Stimulated activated CD4-positive, alpha-beta T cell treated with anti-CD3 and anti-CD28 coated beads, Interleukin-15, amount 100 ng/mL, for 24 hours (primary cell): Measurements from ENCODE around the gene DGKI.

Experiments used
- DNase-seq: peaks from one replicate; pipeline ENCODE4 v3.0.0-alpha.2; 2020

The DGKI gene

DNA sequence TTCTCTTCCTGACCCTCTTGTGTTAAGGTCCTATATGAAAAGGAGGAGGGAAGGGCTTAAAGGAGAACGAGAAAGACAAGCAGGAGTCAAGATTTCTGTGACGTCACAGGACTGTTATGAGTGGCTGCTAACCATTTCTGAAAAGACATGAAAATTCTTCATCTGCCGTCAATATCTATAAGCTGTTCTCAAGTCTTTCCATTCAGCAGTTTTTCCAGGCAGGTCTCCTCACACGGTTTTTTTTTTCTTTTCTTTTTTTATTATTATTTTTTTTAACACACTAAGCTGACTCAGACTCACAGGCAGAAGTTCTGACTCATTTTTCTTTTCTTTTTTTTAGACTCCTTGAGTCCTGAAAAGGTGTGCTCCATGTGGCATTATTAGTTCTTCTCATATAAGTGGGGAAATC lies 72.0 kb downstream of the DGKI start:
- peak; percentile 3 for DNase-seq

DNA sequence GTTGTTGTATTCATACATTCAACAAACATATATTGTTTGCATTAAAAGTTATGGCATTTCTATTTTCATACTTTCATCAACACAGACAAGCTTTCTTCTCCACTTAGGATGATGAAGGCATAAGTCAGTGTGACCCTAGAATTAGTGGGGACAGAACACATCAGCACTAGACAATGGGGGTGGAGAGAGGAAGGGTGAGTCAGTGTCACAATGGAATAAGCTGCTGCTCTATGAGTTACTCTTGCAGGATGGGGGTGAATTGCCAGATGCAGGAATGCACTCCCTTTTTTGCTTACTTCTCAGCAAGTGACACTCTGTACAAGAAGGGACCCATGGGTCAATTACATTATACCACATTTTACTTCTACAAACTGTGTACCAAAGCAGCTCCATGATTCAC lies 74.0 kb downstream of the DGKI start:
- DNase-seq = no peak

DNA sequence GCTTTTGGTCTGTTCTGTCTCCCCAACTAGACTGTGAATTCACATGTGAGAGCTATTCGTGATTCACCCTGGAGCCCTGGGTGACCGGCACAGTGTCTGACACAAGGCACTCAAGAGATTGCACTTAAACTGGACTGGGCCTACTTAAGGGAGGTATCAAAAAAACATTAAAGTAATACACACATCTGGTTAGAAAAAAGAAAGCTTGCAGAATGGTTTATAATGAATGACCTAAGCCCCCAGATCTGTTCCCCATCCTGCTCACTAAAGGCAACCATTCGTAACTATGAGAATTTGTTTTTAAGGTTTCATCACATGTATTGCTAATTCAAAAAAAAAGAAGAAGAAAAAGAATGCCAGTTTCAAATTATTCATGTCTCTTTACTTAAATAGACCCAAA lies 74.5 kb downstream of the DGKI start:
- DNase-seq = no peak

DNA sequence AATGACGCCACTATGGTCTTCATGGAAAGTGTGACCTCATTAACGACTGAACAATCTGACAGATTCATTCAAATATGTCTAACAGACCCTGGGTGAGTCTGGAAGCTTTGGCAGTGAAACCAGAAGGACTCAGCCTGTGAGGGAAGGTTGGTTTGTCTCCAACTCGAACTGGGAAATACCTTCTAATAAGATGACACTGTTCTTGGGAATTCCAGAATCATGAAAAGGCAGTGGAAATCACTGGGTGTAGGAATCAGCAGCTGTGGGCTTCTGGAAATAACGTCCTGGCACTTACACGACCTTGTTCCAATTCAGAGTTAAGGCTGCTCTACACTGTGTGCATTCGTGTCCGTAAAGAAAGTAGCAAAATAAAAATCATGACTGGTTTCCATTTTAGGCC lies 75.1 kb downstream of the DGKI start:
- DNase-seq = no peak

DNA sequence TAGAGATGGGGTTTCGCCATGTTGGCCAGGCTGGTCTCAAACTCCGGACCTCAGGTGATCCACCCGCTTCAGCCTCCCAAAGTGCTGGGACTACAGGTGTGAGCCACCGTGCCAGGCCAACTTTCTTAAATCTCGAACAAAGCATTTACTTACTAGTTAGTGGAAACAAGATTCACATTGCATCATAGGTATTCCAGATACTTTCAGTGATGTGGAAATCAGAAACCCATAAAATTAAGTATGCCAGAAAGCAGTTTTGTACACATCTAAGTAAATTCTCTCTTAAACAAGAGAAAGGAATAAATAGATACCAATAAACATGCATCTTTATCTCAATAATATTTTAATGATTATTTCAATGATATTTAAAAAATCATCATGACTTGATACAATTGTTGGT lies 75.5 kb downstream of the DGKI start:
- DNase-seq = no peak

DNA sequence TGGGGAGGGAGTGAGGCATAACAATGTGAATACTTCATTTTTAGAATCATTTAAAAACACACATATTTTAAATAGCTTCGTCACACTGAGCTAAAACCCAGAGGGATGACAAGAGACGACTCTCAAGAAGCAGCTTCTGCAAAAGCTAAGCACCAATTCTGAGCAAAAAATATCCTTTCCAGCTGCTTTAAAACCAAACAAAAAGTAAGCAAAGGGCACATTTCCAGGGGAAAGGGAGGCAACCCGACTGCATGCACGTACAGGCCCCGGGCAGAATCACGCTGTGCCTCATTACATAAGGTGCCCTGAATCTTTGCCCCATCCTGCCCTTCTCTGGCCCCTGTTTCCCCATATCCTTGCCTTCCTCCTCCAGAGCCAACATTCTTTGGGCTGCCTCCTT lies 78.4 kb downstream of the DGKI start:
- no peak for DNase-seq

DNA sequence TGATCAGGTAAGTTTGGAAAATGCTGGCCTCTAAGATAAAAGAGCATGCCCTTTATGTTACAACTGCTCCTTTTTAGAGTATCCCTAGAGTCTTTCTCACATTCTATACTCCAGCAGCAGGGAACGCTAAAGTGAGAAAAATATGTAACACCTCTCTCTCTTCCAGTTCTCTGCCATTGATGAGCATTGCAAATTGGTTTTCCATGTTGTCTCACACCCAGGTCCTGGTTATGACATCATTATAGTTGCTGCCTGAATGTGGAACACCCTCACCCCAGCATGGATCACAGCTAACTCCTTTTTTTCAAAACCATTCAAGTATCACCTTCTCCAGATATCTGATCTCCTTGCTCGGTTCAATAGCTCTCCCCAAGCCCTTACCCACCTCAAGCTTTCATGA lies 84.4 kb downstream of the DGKI start:
- no peak for DNase-seq

DNA sequence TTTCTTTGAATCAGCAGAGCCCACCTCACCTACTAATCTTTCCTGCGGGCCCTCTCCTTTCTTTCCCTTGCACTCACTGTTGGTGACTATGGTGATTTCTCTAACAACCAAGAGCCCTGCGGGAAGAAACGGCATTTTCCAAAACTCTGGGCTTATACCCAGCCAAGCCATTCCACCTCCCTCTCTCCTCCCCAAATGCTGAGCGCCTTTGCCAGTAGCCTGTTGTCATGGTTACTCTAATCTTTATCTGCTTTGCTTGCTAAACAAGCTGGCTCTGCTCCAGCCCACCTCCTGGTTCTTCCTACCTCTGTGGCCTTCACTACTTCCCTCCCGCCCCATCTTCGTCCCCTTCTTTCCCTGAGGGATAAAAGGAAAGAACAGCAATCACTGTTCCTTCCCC lies 86.7 kb downstream of the DGKI start:
- DNase-seq = no peak

DNA sequence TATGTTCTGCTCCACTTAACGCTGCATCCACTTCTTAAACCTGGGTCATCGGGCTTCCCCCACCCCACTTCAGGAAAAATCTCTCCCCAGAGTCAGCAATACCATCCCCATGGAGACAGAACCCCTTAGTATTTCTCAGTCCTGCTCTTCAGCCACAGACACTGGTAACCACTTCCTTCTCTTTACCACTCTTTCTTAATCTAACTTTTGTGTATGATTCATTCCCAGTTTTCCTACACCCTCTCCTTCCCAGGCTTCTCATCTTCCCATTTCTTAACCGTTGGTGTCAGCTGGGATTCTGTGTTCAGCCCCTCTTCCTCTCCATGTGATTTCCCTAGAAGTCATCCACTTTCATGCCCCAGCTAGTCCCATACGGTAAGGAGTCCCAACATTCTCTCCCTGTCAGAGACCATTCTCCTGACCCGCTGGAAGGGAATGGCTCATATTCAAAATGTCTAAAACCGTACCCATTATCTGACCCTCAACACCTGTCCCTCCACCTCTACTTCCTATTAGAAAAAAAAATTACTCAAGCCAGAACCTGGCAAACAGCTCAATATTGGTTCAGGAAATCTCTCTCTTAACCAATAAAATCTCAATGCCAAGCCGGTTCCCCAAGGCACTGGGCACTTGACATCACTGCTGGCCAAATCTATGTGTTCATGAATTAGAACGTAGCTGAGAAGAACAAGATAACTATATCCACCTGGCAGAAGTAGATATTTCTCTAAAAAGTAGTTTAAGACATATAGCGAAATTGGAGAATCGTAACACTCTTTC lies 89.4 kb downstream of the DGKI start:
- no peak for DNase-seq

DNA sequence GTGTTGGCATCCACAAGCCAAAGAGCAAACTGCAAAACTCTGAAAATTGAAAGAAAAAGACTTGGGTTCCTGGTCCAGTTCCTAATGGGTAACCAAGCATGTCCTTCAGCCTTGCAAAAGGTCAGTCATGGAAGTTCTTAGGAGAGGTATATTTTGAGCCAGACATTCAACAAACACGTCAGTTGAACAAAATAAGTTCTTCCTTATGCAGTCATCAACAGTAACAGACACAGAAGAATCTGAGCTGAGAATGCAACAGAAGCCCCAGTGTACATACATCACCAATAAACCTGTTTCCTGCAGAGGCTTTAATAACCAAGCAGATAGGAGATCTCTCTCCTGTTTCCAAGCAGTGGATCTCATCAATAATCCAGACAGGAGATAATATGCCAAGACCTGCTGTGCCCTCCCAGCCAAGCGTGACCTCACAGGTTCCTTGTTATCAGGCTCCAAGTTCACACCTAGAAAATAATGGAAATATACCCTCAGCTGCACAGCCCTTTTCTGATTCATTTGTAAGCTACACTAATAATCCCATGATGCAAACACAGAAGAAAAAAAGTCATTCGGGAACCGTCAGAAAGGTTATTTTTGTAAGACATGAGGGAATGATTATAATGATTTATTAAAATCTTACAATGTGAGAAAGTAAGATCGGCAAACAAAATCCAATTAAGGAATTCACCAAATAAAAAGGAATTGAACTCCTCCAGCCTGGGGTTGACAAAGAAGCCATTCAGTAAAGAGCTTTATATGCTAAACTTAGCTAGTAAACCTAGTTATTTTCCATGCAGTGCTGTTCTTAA lies 90.7 kb downstream of the DGKI start:
- no peak for DNase-seq

DNA sequence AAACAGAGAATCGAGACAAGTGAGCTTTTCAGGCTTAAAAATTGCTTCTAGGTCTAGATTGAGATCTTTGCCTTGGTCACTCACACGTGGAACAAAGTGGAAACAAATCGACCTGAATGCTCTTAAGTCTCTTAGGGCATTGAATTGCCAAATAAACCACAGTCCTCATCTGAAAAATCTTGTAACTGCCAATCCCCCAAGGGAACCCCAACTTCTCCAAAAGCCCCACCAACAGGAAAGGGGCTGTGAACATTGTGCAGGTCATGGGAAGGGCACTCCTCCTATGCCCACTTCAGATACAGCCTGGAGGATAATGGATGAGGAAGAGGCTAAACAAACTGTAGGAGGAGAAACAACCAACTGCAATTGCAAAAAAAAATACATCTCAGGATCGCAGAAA lies 91.3 kb downstream of the DGKI start:
- DNase-seq = no peak

DNA sequence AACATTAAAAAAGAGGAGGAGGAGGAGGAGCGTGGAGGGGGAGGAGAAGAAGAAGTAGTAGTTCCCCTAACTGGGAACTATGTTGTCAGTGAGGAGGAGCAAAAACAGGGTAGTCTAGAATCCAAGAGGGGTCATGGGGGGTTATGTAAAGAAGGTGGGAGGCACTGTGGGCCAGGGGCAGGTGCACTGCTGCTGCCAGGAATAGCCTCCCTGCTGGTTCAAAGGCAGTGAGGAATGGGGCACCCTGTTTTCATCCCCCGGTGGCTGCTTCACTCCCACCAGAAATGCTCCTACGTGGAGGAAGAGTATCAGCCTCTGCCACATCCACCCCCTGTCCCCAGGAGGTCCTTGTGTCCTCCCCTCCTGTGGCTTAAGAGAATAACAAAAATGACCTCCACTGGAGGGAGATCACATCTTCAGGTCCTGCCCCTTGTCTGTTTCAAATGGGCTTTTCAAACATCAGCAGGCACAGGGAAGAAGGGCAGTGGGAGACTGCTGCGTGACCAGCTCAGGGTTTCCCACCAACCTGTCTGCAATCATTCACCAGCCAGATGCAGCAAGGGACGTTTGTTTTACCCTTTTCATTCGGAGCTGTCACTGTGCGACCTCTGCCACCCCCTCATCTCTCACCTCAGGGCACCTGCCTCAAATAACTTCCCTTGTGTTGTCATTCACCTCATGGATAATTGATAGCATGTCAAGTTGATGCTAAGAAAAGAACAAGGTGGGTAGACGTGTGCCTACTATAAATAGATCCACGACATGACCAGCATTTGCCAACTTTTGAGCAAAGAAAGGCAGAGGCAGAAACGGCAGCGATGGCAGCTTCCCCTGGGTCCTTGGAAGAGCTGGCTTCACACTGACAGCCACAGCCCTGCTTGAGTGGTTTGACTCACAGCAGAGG lies 92.6 kb downstream of the DGKI start:
- DNase-seq = no peak

DNA sequence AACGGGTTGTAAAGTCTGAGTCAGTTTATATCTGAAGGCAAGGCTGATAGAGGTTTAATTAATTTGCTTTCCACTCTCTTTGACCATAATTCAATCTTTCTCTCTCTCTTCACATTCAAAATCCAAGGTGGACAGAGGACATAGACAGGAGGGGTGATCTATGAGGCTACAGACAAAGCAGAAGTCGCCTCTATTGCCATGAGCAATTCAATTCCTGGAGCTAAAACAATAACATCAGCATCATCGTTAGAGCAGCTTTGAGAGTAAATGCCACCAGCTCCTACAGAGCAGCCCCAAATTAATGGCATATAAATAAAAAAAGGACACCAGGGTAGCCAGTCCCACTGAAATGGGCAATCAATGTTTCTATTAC lies 93.2 kb downstream of the DGKI start:
- DNase-seq = no peak

DNA sequence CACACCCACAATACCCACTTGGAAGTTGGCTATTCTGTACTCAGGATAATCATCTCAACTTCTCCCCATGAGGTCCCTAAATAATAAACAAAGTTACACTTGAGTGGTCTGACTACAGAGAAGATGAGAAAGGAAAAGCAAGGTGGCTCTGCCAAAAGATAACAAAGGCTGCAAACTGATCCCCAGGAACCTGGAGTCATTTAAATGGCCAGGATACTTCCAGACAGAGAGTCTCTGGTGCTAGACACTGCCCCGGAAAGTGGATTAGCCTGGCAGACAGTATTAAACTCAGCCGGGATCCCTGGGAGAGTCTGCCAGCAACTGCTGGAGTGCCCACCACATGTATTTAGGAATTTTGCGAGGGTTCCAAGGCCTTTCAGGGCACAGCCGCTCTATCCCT lies 93.7 kb downstream of the DGKI start:
- DNase-seq = no peak

DNA sequence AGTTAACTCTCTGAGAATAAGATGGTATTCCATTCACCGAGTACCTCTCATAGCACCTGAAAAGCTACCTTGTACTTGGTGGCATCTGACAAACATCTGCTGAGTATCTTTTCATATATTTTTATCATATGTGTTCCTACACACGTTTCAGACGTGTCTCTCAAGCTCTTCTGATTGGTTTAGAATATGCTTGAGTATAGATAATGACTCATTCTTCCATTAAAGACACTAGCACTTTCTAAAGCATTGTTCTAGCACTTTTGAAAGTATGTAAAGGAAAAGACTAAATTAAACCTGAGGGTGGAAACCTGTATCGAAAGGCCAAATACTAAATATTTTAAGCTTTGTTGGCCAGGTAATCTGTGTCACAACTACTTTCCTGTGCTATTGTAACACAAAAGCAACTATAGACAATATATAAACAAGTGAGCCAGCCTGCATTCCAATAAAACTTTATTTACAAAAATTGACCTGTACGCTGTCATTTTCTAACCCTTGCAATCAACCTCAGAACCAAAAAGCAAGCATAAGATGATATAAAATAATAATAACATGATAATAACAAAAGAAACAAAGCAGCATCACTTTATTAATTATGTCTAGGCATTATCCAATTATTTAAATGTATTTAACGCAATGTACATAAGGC lies 95.3 kb downstream of the DGKI start:
- DNase-seq = no peak

DNA sequence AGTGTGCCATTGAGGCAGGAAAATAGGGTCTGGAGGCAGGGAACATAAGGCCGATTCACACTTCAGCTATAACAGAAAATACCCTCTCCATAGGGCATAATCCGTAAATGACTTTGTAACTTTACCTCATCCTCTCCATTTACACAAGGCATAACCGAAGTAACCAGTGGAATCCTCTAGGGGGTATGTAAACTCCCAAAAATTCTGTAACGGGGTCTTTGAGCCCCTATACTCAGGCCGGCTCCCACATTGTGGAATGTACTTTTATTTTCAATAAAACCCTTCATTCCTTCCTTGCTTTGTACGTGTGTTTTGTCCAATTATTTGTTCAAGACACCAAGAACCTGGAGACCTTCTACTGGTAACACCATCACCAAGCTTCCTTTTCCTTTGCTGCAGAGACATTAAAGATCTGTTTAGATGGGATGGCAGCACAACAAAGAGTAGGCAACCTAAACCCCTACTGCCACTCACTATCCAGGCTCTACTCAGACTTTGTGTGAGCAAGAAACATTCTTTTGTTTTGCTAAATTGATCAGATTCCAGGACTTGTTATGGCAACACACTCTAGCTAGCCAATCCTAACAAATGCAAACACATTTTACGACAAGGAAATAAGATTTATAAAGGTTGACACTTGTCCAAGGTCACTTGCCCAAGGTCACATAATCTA lies 99.3 kb downstream of the DGKI start:
- no peak for DNase-seq

DNA sequence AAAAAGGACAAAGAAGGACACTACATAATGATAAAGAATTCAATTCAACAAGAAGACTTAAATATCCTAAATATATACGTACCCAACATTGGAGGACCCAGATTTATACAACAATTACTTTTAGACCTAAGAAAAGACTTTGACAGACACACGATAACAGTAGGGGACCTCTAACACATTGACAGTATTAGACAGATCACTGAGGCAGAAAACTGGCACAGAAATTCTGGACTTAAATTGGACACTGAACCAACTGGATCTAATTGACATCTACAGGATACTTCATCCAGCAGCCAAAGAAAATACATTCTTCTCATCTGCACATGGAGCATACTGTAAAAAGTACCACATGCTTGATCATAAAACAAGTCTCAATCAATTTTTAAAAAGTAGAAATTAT lies 103.8 kb downstream of the DGKI start:
- no peak for DNase-seq

DNA sequence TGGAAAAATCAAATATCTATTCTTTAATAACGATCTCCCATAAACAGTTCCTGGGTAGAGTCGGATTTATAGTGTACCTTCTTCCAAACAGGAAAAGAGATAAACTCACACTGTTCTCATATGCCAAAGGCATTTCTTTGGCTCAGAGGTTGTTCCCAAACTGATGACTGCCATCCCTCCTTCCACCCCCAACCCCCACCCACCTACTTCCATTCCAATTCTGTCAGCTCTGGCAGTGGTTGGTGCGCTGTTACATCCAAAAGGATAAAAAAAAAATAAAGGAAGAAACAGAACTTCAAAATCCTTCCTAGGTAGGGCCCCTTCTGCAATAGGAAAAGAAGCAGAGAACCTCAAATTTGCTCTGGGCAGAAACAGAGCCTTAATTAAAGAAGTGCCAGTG lies 104.7 kb downstream of the DGKI start:
- no peak for DNase-seq

DNA sequence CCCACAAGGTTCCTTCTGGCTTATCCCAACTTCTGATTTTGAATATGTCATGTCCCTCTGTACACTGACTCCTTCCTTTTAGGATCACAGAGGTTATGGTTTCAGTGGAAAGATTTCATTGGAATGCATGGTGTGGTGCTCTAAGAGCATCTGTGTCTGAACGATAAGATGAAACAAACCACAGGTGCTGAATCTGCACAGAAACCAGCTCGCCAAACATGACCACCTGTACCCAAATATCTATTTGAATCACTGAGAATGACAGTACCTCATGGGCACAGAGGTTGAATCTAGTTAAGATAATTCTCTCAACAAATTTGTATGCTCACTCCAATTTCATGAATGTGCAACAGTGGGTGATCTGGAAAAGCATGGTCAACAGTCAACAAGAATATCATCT lies 105.3 kb downstream of the DGKI start:
- no peak for DNase-seq

DNA sequence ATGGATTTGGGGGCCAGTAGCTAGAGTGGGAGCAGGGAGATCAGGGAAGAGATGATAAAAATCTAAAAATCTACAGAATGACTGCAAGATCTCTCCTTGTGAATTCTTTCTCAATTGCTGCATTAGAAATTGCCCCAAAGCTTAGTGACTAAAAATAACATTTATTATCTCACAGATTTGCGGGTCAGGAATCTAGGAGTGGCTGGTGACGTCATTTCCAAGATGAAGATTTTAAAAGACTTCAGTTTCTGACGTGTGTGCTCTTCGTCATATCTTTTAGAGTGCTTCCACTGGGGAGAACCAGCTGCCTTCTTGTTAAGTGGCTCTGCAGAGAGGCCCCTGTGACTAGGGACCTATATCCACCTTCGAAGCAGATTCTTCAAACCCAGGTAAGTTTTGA lies 112.6 kb downstream of the DGKI start:
- DNase-seq = no peak

DNA sequence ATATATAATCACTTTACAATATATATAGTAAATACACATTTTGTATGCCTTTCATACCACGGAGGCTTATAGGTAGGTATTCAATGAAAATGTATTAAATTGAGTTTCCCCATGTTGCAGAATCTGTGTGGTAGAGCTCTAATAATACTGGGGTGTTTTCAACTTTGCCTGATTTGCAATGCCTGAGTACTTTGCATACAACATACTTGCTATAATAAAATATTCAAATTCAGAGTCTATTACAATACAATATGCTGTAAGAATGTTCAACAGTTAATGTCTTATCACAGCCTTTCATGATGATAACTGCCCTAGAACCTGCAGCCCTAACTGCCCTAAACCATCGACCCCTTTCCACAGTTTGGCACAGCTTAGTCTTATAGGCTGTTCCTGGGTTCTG lies 114.6 kb downstream of the DGKI start:
- no peak for DNase-seq

DNA sequence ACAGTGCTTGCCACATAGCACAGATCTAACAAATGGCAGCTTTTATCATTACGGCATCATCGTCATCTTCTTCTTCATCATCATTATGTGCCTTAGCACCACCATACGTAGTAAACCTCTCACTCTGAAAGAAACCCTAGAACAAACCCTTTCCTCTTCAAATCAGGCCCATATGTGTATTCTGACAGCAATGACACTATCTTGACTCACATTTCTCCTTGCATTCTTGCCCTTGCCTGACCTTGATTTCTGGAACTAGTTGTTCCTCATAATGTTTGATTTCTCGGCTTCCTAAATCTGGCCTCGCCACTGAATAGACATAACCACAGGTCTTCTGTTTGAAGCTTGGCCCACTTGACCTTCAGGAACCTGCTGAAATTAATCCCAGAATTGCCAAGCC lies 115.3 kb downstream of the DGKI start:
- no peak for DNase-seq

DNA sequence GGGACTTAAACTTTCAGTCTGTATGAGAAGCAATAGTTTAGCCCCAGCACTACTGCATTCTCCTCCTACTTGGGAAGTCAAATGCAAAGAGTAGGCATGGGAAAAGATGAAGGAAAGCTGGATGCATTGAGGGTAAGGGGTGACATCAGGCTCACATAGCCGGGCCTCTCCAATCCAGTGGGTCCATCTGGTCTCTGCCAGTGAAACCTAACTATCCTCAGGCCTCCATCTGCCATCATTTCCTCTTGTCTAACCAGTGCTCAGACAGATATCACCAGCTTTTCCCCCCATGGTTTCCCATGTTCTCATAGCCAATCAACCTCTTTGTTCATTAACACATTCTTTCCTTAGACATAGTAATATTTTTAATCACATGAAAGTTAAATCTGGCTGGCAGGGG lies 118.3 kb downstream of the DGKI start:
- no peak for DNase-seq
